HFF-Myc (cell line): ENCODE data around the gene SCN5A.

Source experiments
- DNase-seq: peaks from one replicate; pipeline ENCODE4 v3.0.0-alpha.2; 2011; ENCODE audit warnings: low read depth; ENCODE audit errors: extremely low read depth
- H3K4me3 ChIP-seq: replicated peaks from 2 replicates; pipeline ENCODE4 v1.5.1; 2011; ENCODE audit warnings: low read depth, mild to moderate bottlenecking, control low read depth, low read length
- TF ChIP-seq, protein P1 (sequence below): IDR thresholded peaks from 2 replicates; pipeline ENCODE4 v1.5.1; 2012; ENCODE audit warnings: mild to moderate bottlenecking, low read depth, low read length, control low read depth; ENCODE audit errors: missing control alignments

Gene SCN5A

GRCh38 chr3:38617586-38617985, 31.9 kb downstream of the SCN5A start:
- no peak overlapping the region for H3K4me3 ChIP-seq
- TF ChIP-seq, protein P1, sequence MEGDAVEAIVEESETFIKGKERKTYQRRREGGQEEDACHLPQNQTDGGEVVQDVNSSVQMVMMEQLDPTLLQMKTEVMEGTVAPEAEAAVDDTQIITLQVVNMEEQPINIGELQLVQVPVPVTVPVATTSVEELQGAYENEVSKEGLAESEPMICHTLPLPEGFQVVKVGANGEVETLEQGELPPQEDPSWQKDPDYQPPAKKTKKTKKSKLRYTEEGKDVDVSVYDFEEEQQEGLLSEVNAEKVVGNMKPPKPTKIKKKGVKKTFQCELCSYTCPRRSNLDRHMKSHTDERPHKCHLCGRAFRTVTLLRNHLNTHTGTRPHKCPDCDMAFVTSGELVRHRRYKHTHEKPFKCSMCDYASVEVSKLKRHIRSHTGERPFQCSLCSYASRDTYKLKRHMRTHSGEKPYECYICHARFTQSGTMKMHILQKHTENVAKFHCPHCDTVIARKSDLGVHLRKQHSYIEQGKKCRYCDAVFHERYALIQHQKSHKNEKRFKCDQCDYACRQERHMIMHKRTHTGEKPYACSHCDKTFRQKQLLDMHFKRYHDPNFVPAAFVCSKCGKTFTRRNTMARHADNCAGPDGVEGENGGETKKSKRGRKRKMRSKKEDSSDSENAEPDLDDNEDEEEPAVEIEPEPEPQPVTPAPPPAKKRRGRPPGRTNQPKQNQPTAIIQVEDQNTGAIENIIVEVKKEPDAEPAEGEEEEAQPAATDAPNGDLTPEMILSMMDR = no peak
- no peak for DNase-seq

DNA sequence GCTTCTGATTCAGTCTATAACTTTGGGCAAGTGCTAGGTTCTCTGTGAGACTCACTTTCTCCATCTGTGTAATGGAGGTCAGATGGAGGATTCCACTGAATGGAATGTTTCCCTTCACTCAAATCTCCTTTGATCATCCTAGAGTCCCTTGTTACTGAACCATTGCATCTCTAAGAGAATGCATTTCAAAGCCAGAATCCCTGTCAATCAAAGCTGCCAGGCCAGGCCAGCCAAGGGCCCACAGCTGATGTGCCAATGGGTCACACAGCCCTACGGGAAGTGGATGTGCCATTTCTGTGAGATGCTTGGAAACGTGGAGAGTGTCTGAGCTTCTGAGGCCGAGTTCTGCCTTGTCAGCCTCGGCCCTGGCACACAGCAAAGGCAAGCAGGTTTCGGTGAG, 32.4 kb downstream of the SCN5A start:
- H3K4me3 ChIP-seq = no peak overlapping the region
- TF ChIP-seq, protein P1 = no peak
- DNase-seq = no peak

DNA sequence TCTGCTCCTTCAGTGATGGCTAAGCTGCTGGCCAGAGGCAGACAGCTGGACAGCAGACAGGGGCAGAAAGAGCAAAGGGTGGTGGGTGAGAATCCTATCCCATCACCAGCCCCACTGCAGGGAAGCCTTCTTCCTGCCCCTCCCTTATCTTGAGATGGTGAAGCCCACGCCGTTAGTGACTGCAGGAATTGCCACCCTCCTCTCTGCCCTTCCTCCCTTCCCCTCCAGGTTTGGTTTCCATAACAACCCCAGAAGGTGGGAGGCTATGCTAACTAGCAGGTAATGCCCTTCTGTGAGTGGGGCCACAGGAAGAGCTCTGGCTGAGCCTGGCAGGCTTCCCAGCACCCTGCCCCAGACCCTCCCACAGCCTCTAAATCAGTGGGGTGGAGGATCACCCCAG, 32.8 kb downstream of the SCN5A start:
- no peak overlapping the region for H3K4me3 ChIP-seq
- no peak for DNase-seq
- TF ChIP-seq, protein P1 = no peak

GRCh38 chr3:38616111-38616510, 33.4 kb downstream of the SCN5A start:
- no peak for DNase-seq
- TF ChIP-seq, protein P1 = no peak
- H3K4me3 ChIP-seq = no peak overlapping the region

DNA sequence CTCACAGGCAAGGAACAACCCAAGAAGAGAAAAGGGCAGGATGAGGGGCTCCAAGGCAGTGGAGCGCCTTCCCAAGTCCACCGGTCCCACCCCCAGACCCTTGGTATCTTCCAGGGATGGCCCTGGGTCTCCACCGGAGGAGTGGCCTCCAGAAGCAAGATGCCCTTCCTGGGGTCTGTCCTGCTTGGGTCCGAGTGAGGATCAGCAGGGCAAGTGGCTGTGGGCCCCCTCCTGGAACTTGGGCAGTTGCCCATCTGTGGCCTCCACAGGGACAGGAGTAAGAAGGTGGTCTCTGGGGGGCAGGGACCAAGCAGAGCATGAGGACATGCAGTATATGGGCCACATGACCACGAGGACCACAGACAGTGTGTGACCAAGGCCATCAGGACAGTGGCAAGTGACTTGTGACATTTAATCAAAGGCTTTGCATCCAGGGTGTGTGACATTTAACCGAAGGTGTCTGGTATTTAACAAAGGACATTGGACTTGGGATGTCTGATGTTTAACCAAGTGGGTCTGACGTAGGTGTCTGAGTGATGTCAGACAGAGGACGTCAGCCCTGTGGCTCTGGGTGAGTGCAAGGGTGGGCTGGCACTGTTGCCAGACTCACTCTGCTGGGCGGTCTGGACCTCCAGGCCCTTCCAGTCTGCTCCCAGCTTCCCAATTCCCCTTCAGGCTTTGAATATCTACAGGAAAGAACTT, 34.7 kb downstream of the SCN5A start:
- TF ChIP-seq, protein P1 = no peak
- DNase-seq = no peak
- no peak overlapping the region for H3K4me3 ChIP-seq

GRCh38 chr3:38614091-38614490, 35.4 kb downstream of the SCN5A start:
- TF ChIP-seq, protein P1 = no peak
- no peak overlapping the region for H3K4me3 ChIP-seq
- no peak for DNase-seq

DNA sequence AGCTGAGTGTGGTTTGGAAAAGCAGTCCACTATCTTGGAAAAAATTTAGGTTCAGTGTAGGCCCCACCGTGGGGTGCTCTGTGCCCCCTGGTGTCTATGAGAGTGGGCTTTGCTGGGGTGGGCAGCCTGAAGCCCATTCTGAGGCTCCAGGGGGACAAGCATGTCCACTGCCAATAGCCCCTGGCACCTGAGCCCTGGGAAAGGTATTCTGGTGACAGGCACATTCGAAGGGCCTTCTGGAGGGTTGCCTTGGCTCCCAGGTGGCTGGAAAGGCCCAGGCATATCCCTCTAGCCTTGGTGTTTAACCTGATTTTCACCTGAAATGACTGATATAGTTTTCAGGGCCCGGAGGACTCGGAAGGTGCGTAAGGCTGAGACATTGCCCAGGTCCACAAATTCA, 36.1 kb downstream of the SCN5A start:
- no peak overlapping the region for H3K4me3 ChIP-seq
- no peak for DNase-seq
- TF ChIP-seq, protein P1 = no peak
